Amygdala (tissue), 56 donors: ENCODE data around the gene STK35.

ENCODE experiments used
- DNase-seq, 56 donors: peaks; one replicate each; lab custom pipeline; 2025; lab: John Stamatoyannopoulos, UW

The STK35 gene

DNA sequence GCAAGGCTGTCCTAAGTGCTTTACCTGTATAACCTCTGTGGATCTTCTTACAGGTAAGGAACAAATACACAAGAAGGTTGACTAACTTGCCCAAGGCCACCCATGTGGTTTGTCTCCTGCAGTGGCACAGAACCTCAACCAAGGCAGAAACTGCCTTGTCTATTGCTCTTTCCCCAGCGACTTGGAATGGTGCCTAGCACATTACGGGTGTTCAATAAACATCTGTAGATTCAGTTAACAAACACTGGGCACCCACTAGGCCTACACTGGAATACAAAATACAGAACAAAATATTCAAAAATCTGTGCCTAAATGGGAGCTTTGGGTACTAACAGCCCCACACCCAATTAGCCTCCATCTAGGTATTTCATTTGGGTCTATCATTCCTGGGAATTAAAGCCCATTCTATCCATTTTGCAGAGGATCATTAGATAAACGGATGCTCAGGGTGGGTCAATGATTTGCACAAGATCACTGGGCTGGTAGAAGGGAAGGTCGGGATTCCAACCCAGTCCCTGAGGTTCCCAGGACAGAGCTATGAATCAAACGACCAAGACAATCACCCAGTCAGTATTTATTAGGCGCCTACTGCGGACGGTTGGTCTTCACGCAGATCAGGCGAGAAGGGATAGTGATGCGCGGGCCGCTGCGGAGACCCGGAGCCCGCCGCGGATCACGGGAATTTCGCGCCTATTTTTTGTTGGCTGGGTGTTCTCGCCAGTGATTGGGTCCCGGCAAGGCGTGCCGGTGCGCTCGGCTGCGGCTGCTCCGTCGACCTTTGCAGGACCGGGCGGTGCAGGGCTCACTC is at the start of gene STK35:
Gene STK35 (plus strand): TSS at position 771 of the 808 bp plus-strand sequence. CDS start 55 bp downstream, outside the sequence.
- DNase-seq, result peak in 2 of 56 donors; percentile 67 to 86

DNA sequence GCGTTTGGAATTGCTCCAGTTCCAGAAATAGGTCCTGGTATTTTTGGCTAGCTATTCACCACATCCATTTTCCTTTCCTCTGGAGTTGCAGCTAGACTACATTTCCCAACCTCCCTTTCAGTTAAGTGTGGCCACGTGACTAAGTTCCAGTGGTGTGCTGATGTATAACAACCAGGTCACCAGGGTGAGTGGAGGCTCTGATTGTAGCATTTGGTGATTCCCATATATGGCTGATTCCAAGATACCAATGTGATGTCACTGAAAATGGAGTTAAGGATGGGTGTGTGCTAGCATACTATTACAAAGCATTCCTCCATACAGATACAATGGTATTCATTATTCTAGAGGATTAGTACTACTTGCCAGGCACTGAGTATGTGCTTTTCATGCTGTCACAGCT is 49.7 kb upstream of the STK35 start:
- DNase-seq, result no peak

DNA sequence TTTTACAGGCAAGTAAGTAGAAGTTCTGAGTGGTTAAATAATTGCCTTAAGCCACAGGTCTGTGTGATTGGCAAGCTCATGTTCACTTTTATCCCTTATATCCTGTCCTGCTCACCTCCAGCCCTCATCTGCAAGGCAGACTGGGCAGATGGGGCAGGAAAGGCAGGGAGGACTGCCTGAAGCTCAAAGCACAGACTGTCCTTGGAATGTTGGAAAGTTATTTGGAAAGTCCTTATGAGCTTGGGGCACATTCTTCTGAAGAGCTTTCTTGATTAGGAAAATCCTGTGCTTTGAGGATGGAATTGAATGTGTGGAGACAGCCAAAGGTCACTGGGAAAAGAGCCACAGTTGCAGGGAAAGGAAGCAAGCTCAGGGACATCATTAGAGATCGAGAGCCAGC is 48.9 kb upstream of the STK35 start:
- no peak for DNase-seq

DNA sequence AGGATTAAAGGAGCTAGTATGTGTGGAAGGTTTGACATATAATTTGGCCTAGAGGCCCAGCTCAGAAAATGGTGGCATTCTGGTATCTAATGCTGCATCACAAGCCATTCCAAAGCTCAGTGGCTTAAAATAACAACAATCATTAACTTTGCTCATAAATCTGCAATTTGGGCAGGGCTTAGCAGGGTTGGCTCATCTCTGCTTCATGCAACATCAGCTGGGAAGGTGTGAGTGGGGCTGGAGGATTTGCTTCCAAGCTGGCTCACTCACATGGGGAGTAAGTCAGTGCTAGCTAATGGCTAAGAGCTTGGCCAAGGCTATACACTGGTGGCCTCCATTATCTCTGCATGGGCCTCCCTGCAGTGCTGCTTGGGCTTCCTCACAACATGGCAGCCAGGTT is 48.0 kb upstream of the STK35 start:
- no peak for DNase-seq

DNA sequence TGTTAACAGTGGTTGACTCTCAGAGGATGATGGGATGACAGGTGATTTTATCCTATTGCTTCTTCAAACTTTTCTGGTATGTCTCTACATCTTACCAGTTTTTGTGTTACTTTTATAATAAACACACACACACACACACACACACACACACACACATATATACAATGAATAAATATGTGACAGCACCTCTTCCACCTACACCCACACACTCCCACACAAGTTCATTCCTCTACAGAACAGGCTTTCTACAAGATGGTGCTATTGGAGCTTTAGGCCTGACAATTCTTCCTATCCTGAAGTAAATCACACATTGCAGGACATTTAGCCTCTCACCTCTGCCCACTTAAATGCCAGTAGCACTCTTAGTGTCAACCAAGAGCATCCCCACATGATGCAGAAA is 46.7 kb upstream of the STK35 start:
- DNase-seq, result no peak

DNA sequence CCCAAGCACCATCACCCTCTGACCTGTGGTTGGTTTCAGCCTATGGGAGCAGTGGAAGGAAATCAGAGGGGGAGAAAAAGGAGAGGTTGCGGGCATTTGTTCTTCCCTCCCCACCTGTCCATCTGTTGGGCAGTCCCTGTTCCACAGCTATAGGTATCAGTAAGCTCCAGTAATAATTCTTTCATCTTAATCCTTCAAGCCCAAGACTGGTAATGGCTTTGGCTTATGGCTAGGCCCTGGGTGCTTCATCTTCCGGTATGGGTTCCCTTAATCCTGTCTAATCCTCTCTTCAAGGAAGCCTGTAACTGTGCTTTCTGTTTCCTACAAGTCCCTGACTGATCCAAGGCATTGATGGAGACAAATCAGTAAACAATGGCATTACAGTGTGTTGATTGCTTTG is 42.2 kb upstream of the STK35 start:
- DNase-seq, result no peak

DNA sequence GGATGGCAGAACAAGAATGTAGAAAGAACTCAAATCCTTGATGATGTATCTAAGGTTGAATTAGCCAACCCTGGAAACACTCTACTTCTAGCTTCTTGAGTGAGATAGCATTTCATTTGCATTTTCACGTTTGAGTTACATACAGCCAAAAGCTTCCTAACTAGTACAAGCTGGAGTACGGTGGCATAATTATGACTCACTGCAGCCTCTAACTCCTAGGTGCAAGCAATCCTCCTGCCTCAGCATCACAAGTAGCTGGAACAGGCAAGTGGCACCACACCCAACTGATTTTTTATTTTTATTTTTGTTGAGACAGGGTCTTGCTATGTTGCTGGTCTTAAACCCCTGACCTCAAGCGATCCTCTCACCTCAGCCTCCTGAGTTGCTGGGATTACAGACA is 36.5 kb upstream of the STK35 start:
- DNase-seq, result no peak

DNA sequence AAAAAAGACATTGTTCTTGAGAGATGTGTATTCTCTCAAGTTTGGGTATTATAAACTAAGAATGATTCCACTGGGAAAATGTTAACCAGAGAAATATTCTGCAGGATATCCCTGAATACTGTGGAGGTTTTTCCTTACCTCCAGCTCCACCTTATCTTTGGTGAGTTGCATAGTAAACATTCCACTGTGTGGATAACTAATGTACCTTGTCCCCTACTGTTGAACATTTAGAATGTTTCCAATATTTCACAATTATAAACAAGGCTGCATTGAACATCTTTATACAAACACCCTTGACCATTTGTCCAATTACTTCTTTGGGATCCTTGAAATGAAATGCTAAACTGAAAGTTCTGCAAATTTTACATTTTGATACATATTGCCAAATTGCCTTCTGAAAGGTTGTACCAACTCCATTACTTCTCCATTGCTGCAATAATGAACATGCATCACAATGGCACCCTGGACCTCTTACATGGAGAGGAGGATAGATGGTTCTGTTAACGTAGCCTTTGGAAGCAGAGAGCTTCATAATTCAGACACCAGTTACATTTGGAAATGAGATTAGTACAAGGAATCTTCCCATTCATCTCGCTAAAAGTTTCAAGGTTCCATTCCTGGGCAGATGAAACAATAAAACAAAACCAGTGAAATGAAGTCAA is 35.0 kb upstream of the STK35 start:
- DNase-seq, result no peak

DNA sequence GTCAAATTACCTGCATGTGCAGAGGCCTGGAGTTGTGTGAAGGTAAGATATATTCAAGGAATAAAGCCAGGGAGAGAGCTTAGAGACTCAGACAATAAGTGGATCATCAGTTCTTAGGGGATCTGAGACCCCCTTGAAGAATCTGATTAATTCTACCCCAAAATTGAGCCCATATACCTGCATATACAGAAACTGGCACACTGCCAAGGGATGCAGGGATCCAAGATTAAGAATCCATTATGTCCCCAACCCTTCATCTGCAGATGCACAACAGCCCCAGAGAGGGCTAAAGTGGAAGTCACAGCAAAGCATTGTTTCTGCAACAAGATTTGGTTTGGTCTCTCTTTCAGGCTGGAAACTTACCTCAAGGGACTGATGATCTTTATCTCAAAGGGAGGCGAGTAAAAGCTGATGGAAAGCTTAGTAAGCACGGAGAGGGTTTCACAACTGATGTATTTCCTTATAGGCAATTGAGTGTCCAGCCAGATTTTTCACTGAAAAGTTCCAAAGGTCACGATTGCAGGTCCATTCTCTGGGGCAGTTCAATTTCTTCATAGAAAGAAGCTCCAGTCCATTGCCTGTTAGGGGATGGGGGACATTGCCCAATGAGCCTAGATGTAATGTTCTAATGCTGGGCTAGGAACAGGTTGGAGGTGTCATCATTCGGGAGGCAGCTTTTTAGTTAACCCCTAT is 20.9 kb upstream of the STK35 start:
- no peak for DNase-seq

DNA sequence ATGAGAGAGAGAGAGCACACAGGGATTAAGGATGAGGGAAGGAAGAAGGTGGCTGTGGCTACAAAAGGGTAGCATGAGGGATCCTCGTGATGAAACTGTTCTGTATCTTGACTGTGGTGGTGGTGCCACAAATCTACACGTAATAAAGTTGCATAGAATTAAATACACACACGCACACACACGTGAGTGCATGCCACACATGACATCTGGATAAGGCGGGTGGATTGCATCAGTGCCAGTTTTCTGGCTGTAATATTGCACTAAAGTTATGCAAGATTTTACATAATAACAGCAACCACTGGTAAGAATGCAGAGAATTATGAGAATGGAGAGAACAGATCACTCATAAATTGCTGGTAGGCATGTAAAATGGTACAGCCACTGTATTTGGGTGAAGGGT is 16.9 kb upstream of the STK35 start:
- DNase-seq, result no peak

DNA sequence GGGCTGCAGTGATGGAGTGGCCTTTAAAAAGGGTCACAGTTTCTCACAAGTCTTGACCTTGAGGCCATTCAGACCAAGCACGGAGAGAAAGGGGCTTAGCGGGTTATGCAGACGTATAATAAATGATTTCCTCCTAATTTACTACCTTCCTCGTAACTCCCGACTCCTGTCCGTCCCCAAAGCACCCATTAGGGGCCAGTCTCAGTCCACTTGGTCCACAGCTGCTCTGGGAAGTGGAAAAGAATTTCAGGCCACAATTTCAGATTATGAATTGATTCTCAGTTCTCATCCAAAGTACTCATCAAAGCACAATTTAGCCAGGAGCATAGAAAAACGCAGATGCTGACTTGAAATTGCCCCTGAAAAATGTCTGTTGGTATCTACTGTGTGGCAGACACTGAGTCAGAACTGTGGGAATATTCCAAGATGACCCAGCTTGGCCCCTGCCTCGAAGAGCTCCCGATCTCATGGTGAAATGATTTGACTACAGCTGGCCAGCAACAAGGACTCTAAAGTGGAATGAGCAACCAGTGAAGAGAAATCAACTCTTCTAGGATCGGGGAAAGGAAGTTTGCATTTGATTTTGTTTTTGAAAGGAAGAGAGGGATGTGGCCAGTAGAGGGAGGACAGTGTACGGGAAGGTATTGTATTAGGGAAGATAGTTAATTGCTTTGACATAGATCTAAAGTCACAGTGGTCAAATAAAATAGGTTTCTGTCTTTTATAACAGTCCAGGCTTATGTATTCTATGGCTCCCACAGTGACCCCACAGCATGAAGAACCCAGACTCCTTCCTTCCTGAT is 15.2 kb upstream of the STK35 start:
- no peak for DNase-seq

DNA sequence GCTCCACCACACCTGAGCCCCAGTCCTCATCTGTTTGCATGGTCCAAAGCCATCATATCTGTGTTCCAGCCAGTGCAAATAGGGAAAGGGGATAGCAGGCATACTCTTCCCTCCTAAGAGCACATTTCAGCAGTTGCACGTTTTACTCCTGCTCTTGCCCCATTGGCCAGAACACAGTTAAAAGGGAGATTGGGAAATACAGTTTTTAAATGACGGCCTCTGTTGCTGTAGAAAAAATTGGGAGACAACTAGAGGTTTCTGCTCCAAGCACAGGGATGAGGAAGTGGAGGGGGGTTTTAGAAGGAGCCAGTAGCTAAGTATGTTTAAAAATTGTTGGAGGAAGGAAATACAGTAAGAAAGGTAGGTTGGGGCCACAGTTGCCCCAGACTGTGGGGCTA is 14.6 kb upstream of the STK35 start:
- no peak for DNase-seq

DNA sequence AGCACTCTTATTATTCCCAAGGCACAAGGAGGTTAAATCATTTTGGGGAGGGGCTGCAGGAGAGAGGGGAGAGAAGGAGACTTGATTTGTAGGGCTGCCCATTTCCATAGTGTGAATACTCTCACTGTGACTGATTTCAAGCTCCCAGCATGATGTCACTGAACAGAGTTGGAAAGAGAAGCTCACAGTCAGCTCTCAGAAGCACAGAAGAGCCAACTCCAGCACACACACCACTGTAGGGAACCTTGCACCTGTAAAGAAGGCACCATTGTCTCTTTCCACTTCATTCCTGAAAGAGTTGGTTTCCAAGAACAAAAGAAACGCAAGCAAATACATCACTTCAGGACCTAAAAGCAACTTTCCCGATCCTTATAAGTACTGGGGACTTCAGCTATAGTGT is 12.7 kb upstream of the STK35 start:
- DNase-seq, result no peak

DNA sequence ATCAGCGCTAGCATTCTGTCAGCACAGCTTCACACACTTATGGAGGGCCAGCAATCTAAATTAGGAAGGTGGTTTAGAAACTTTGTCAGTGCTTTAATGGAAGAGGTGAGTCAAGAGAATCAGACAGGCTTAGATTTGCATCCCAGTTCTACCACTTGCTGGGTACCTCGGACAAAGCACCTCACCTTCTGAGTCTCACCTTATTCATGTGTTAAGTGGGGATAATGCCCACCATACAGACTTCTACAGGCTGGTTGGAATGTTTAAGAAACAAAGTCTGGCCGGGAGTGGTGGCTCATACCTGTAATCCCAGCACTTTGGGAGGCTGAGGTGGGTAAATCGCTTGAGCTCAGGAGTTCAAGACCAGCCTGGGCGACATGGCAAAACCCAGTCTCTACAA is 12.2 kb upstream of the STK35 start:
- no peak for DNase-seq

DNA sequence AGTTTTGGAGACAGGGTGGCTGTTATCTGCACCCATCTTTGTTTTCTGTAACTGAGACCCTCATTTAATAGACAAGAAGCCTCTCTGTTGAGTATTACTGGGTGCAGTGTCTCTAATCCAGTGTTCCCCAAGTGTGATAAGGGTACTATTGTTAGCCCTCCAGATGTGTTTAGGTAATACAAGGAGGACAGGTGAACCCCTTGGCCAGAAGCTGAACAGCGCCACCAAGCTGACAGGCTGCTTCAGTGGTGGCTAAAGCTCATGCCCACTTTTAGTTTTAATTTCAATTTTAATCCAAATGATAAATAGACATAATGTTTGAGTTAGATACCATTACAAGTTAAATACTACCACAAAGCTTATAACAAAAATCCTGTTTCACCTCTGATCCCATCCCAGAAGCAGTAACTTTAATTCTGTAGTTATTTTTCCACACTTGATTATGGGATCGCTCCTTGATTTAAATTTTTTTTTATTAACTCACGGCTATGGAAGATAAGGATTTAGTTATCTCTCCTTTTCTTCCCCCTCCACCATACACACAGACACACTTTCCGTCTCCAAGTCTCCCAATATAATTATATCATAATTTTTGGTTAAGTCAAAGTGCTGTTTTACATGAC is 8.4 kb upstream of the STK35 start:
- no peak for DNase-seq

DNA sequence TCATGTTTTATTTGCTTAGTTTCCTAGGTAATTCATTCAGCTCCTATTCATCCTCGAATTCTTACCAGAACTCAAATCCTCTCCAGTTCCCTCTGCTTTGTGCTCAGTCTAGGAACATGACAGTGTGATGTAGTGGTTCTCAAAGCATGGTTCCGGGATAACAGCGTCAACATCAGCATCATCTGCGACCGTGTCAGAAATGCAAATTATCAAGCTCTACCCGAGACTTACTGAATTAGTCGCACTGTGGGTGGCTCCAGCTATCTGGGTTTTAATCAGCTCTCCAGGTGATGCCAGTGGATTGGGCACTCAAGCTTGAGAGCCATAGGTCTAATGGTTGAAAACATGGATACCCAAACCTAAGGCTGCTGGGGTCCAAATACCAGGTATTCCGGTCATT is 7.7 kb upstream of the STK35 start:
- DNase-seq, result no peak

DNA sequence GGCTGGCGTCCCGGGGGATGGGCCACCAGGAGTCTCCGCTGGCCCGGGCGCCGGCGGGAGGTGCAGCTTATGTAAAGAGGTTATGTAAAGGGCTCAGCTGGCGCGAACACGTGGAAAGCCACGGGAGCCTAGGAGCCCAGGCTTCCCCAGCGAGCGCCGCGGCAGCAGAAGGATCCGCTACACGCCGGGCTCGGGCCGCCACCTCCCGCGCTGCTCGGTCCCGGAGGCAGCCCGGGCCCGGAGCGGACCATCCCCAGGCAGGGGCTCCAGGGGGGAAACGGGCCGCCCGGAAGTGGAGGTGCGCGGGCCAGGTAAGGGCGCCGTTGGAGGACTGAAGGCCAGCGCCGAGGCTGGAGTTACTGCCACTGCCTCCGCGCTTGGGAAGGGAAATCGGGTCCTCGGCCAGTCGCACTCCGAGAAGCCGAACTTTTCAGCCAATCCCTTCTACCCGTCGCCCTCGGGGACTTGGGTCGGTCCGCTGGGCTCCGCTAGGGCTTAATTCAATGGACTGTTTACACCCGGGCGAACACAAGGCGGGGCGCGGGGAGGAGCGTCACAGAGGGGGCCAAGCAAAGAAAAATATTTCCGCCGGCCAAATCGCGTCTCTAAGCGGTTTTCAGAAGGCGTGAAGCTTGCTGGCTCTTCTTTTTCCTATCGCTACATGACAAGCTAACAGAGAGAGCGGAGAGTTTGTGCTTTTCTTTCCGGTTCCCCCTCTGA is 398 bp downstream of the STK35 start:
- peak; percentile 57 to 99 (median 89) for DNase-seq

DNA sequence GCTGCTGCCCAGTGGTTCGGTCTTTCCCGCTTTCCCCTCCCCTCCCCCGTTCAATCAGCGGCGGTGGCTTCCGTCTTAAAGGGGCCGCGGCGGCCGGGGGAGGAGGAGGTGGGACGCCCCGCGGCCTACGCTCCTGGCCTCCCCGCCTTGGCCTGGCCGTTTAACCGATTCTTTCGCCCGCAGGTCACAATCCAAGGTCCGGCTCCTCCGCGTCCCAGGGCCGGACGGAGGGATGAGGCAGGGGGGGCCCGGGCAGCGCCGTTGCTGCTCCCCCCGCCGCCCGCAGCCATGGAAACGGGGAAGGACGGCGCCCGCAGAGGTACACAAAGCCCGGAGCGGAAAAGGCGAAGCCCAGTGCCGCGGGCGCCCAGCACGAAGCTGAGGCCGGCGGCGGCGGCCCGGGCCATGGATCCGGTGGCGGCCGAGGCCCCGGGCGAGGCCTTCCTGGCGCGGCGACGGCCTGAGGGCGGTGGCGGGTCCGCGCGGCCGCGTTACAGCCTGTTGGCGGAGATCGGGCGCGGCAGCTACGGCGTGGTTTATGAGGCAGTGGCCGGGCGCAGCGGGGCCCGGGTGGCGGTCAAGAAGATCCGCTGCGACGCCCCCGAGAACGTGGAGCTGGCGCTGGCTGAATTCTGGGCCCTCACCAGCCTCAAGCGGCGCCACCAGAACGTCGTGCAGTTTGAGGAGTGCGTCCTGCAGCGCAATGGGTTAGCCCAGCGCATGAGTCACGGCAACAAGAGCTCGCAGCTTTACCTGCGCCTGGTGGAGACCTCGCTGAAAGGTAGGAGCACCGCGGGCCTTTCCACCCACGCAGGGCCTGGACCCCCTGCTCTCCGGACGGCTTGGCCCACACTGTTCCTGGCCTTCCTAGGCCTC is 1.2 kb downstream of the STK35 start:
- peak in 54 of 56 donors; percentile 58 to 99 (median 89) for DNase-seq
